Psoas muscle (tissue), 8 donors: ENCODE data around the gene OR6J1. TPM values are rescaled to one million over a fixed set of nuclear protein-coding genes. Genes with fewer than 3 reads are reported as not detected.
"Not testable (repeated sequence)": the region's sequence is repeated elsewhere in the genome, so short reads cannot be mapped to it uniquely, and the experiment has no call there.

Source experiments
- ATAC-seq, 4 donors: fragments of 200-7000 bp; cut with Tn5 transposase; one replicate each; pipeline ENCODE4 v1.9.1; 2020; ENCODE audit warnings: moderate library complexity in 3 of 4, mild to moderate bottlenecking in 2 of 4
- DNase-seq, 2 donors: peaks; one replicate each; pipeline ENCODE4 v3.0.0-alpha.2; 2020
- H3K27ac ChIP-seq: fragments of 200-600 bp; one replicate; pipeline ENCODE4 v1.8.0; 2022
- H3K27me3 ChIP-seq, 3 donors: fragments of 200-600 bp in 1 of 3; one replicate each; pipeline versions ENCODE4 v1.6.1 to v1.8.0; 2013 to 2022; ENCODE audit warnings: low read length in 2 of 3, mild to moderate bottlenecking in 2 of 3, moderate library complexity in 1 of 3; ENCODE audit not compliant: insufficient read depth in 3 of 3
- H3K36me3 ChIP-seq, 2 donors: fragments of 200-600 bp in 1 of 2; one replicate each; pipeline versions ENCODE4 v1.6.1 to v1.8.0; 2013 to 2022; ENCODE audit warnings: low read depth in 1 of 2, mild to moderate bottlenecking in 1 of 2, moderate library complexity in 1 of 2; ENCODE audit not compliant: insufficient read depth in 1 of 2
- H3K4me1 ChIP-seq: fragments of 200-600 bp; one replicate; pipeline ENCODE4 v1.8.0; 2022
- H3K4me3 ChIP-seq: fragments of 200-600 bp; one replicate; pipeline ENCODE4 v1.8.0; 2022; ENCODE audit warnings: mild to moderate bottlenecking
- H3K9me3 ChIP-seq: fragments of 200-600 bp; one replicate; pipeline ENCODE4 v1.8.0; 2022
- CTCF ChIP-seq: fragments of 200-600 bp; IDR thresholded peaks from one replicate; pipeline ENCODE4 v1.8.0; 2022; ENCODE audit warnings: antibody characterized with exemption
- WGBS, 3 donors: extraction: QIAGEN DNeasy Blood & Tissue Kit; methylation state at CpG; one replicate each; pipeline versions ENCODE4 v1.1.6 to v1.1.7; 2013; 5-methylcytosine and 5-hydroxymethylcytosine counted together
- intact Hi-C, 2 donors: fragments of 100-400 bp; cut with DNase I; formaldehyde crosslinking; loops; one replicate each; pipeline versions ENCODE4 v1.11.0 to v1.14.2; 2022
- long read RNA-seq, 2 donors: library from polyadenylated mRNA; unstranded; transcript quantifications; one replicate each; pipeline ENCODE4 v2.0.0, GENCODE V29; 2021
- polyA plus RNA-seq, 3 donors: library from polyadenylated mRNA; stranded (reverse); fragments of 200-250 nt; gene quantifications; one replicate each; pipeline ENCODE4 v1.2.3, GENCODE V29; 2013
- total RNA-seq, 4 donors: library from RNA; stranded (reverse); fragmentation: NEBNext Ultra II Directional in 2 of 4; extraction: Animal tissue kit (Norgen Biotek cat#: 25700) in 2 of 4; gene quantifications; one replicate each; pipeline versions ENCODE4 v1.2.1 to v1.2.4, GENCODE V29; 2021 to 2023
- donor health status: healthy with polysubstance abuse.
- donor health status: DM: no; HTN: no; CAD: no; lungs with moderate emphysema.
- donor health status: Bipolar disorder and iron deficiency.
- donor health status: healthy.
- donor health status: DM: yes; HTN: yes; CAD: no.
- donor health status: DM: no; HTN: no; CAD: no.
- donor health status: DM: no; HTN: no; CAD: no.
- donor health status: DM: yes; HTN: yes; CAD: no.

Gene OR6J1
- not detected for total RNA-seq
- polyA plus RNA-seq: not detected
- long read RNA-seq, donor 1: 0 reads
- long read RNA-seq, donor 2: 0 reads

DNA sequence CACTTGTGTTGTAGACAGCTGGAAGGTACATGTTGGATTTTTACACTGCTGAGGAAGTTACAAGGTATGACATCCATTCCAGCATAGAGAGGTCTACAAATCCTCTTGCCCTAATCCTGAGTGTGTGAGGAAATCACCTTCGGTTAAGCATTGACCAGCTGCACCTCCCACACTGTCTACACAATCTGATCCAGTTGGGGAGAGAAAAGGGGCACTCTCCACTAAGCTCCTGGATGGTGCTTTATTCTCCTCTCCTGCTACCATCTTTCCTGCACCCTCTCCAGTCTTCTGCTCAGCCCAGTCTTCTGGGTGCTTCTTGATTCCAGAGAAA, at the start of gene OR6J1:
TSS of gene OR6J1 (minus strand) at position 48 of the 331 bp plus-strand sequence. CDS start 9,541 bp downstream, outside the sequence.
- intact Hi-C loops: no loop called here
- TF ChIP-seq CTCF: no peak
- no peak within 1 kb of the TSS for H3K4me3 ChIP-seq
- WGBS, 3 donors: 74 to 86% (median 78%) methylated on average over 1 of the region's 1 CpG
- H3K4me1 ChIP-seq: no peaks in the 10 kb centered on the region
- no peaks in the 10 kb centered on the region for H3K9me3 ChIP-seq
- no peak for DNase-seq
- H3K27ac ChIP-seq: no peak within 1 kb of the TSS
- ATAC-seq: no peak
- no peaks in the 10 kb centered on the region for H3K27me3 ChIP-seq
- H3K36me3 ChIP-seq: no peaks in the 10 kb centered on the region

DNA sequence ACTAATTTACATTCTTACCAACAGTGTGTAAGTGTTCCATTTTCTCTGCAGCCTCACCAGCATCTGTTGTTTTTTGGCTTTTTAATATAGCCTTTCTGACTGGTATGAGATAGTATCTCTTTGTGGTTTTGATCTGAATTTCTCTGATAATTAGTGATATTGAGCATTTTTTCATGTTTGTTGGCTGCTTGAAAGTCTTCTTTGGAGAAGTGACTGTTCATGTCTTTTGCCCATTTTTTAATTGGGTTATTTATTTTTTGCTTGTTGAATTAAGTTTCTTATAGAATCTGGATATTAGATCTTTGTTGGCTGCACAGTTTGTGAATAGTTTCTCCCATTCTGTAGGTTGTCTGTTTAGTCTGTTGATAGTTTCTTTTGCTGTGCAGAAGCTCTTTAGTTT, 48.0 kb upstream of the OR6J1 start:
- Histone ChIP-seq H3K4me3 (no peak overlapping the region), H3K36me3 (no peaks in the 10 kb centered on the region), H3K27ac (no peak overlapping the region), H3K27me3 (no peaks in the 10 kb centered on the region), H3K4me1 (no peaks in the 10 kb centered on the region), H3K9me3 (peaks cover 12% of the 10 kb centered on the region)
- no peak for DNase-seq
- intact Hi-C loops: no loop called here
- no peak for TF ChIP-seq CTCF
- ATAC-seq: no peak

GRCh38 chr14:22691171-22691570, 47.0 kb upstream of the OR6J1 start:
- H3K4me1 ChIP-seq: no peaks in the 10 kb centered on the region
- H3K4me3 ChIP-seq: no peak overlapping the region
- intact Hi-C loops: no loop called here
- H3K36me3 ChIP-seq: no peaks in the 10 kb centered on the region
- TF ChIP-seq CTCF: no peak
- H3K9me3 ChIP-seq: peaks cover 12% of the 10 kb centered on the region
- WGBS, 3 donors: 55 to 74% (median 63%) methylated on average over 2 of the region's 2 CpGs
- no peak for DNase-seq
- ATAC-seq: no peak
- H3K27me3 ChIP-seq: no peaks in the 10 kb centered on the region
- H3K27ac ChIP-seq: no peak overlapping the region

- peak in 2 of 4 donors; percentile 35 to 40 for ATAC-seq
Observed at GRCh38 chr14:22689199-22689598, 45.0 kb upstream of the OR6J1 start.

DNA sequence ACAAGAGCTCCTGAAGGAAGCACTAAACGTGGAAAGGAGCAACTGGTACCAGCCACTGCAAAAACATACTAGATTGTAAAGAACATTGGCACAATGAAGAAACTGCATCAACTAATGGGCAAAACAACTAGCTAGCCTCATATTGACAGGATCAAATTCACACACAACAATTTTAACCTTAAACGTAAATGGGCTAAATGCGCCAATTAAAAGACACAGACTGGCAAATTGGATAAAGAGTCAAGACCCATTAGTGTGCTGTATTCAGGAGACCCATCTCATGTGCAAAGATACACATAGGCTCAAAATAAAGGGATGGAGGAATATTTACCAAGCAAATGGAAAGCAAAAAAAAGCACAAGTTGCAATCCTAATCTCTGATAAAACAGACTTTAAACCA, 43.8 kb upstream of the OR6J1 start:
- H3K27me3 ChIP-seq, ATAC-seq, intact Hi-C loops, H3K36me3 ChIP-seq, H3K27ac ChIP-seq, H3K4me3 ChIP-seq, H3K4me1 ChIP-seq, DNase-seq: not testable (repeated sequence)
- peaks cover 12% of the 10 kb centered on the region for H3K9me3 ChIP-seq
- WGBS, 3 donors: 84 to 93% (median 86%) methylated on average over 3 of the region's 3 CpGs

More at GRCh38 chr14:22689199-22689598, 45.0 kb upstream of the OR6J1 start:
- Histone ChIP-seq H3K4me1 (no peaks in the 10 kb centered on the region), H3K4me3 (no peak overlapping the region), H3K36me3 (no peaks in the 10 kb centered on the region), H3K27ac (no peak overlapping the region), H3K27me3 (peaks cover 0 to 3% (median 0%) of the 10 kb centered on the region in 3 donors), H3K9me3 (peaks cover 12% of the 10 kb centered on the region)
- no peak for TF ChIP-seq CTCF
- 31 to 44% (median 33%) methylated on average over 1 of the region's 1 CpG for WGBS, 3 donors
- intact Hi-C loops: no loop called here
- DNase-seq: no peak

DNA sequence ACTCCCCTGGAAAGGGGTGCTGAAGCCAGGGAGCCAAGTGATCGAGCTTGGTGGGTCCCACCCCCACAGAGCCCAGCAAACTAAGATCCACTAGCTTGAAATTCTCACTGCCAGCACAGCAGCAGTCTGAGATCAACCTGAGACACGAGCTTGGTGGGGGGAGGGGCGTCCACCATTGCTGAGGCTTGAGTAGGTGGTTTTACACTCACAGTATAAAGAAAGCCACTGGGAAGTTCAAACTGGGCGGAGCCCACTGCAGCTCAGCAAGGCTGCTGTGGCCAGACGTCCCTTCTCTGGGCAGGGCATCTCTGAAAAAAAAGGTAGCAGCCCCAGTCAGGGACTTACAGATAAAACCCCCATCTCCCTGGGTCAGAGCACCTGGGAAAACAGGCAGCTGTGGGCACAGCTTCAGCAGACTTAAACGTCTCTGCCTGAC, 42.0 kb upstream of the OR6J1 start:
- H3K4me1 ChIP-seq, H3K36me3 ChIP-seq, H3K4me3 ChIP-seq, intact Hi-C loops, ATAC-seq, DNase-seq, H3K27me3 ChIP-seq, H3K9me3 ChIP-seq, H3K27ac ChIP-seq: not testable (repeated sequence)
- 23 to 31% (median 24%) methylated on average over 6 of the region's 6 CpGs for WGBS, 3 donors
